Measurements from ENCODE around the gene IFITM10. TPM values are rescaled to one million over a fixed set of nuclear protein-coding genes. Genes with fewer than 3 reads are reported as not detected.

IFITM10 gene
- total and polyA plus RNA-seq, 9 of the 15 experiments (the other 6 are each of a cell fraction or from before 2014, with no cell fraction given), result 0.08 to 0.13 (median 0.09) TPM; not detected in 6

- TF ChIP-seq DEAF1 (CRISPR knock-in tag; IDR thresholded peaks at IDR 0.05), result no peak
- TF ChIP-seq PURB (CRISPR knock-in tag; IDR thresholded peaks at IDR 0.05; ENCODE audit: low read depth), result no peak
- no peak for TF ChIP-seq ZBTB7A (IDR thresholded peaks at IDR 0.05; ENCODE audit: borderline replicate concordance, control insufficient read depth, low read depth, low read length)
- no peak for TF ChIP-seq ZKSCAN3 (CRISPR knock-in tag; IDR thresholded peaks at IDR 0.05)
- no peak for TF ChIP-seq RBM25 (IDR thresholded peaks at IDR 0.05; ENCODE audit: low read depth, low read length, severe bottlenecking)
- TF ChIP-seq CTBP1 (IDR thresholded peaks at IDR 0.05; ENCODE audit: borderline replicate concordance), result no peak
- TF ChIP-seq TAF9B (IDR thresholded peaks at IDR 0.05; ENCODE audit: partially characterized antibody), result no peak
- TF ChIP-seq E2F8 (IDR thresholded peaks at IDR 0.05; ENCODE audit: low read depth, partially characterized antibody), result no peak
- peak; percentile 65 for TF ChIP-seq MGA (IDR thresholded peaks at IDR 0.05)
- TF ChIP-seq EWSR1 (IDR thresholded peaks at IDR 0.05; ENCODE audit: borderline replicate concordance, low read depth, partially characterized antibody), result no peak
- TF ChIP-seq PHB2 (IDR thresholded peaks at IDR 0.05; ENCODE audit: low read depth), result no peak
Measured at GRCh38 chr11:1760351-1761109, 10.1 kb upstream of the IFITM10 start (continued).

All from K562 (cell line).